ENCODE results near the gene GOLGA6L6.
"Not testable (repeated sequence)": the region's sequence is repeated elsewhere in the genome, so short reads cannot be mapped to it uniquely, and the experiment has no call there.

Gene GOLGA6L6

GRCh38 chr15:20541700-20542099 lies at the start of gene GOLGA6L6:
Gene GOLGA6L6, minus strand, starts transcription at chr15:20541800. Its CDS starts 91 bp downstream, at chr15:20541709.
- not testable (repeated sequence) for DNase-seq (ENCODE audit: low read depth, low spot score)

DNA sequence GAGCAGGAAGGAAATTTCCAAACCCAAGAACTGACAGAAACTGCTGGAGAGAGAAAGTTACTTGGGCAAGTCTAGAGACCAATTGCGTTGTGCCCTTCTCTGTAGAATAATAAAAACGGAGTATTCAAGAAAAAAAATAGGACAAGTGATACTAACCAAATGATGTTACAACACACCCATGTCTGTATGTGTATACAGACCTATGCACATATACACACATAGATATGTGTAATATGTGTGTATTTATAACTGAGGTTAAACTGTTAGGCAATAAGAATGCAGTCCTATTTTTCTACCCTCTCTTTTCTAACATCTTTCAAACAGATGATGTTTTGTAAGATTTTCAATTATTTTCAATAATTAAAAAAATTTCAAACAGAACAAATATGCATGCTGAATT lies 48.5 kb upstream of the GOLGA6L6 start:
- DNase-seq (ENCODE audit: low read depth, low spot score), result not testable (repeated sequence)

DNA sequence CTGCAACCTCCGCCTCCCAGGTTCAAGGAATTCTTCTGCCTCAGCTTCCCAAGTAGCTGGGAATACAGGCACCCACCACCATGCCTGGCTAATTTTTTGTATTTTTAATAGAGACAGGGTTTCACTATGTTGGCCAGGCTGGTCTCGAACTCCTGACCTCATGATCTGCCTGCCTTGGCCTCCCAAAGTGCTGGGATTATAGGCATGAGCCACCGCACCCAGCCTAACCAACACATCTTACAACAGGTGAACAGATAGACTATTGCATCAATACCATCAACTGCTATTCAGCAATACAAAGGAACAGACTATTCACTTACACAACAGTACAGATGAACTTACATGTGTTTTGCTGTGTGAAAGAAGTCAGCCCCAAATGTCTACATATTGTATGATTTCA lies 45.2 kb upstream of the GOLGA6L6 start:
- DNase-seq (ENCODE audit: low read depth, low spot score), result not testable (repeated sequence)

- not testable (repeated sequence) for DNase-seq (ENCODE audit: low read depth, low spot score)
Observed at GRCh38 chr15:20582726-20583115, 41.1 kb upstream of the GOLGA6L6 start.

DNA sequence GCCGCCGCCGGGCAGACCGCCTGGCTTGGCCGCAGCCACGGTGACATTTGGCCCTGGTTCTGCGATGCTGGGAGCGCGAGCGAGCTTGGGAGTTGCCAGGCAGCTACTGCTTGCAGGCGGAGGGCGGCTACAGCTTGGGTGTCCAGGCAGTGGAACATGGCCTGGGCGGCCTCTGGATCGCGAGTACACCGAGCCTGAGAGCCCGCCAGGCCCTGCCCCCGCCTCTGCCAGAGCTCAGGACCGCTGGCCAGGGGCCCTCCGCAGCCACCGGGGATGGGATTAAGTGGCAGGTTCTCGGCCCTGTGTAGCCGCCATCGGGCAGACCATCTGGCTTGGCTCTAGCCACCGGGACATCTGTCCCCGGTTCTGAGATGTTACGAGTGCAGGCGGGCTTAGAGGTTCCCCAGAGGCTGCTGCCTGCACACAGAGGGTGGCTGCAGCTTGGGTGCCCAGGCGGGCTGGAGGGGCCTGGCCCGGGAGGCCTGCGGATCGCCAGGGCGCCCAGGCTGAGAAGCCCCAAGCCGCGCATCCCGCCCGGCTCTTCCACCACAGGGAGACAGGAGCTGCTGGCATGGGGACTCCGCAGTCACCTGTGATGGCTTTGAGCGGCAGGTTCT lies 40.6 kb upstream of the GOLGA6L6 start:
- DNase-seq (ENCODE audit: low read depth, low spot score), result not testable (repeated sequence)

- DNase-seq (ENCODE audit: low read depth, low spot score), result not testable (repeated sequence)
Observed at GRCh38 chr15:20581261-20582108, 39.9 kb upstream of the GOLGA6L6 start.

DNA sequence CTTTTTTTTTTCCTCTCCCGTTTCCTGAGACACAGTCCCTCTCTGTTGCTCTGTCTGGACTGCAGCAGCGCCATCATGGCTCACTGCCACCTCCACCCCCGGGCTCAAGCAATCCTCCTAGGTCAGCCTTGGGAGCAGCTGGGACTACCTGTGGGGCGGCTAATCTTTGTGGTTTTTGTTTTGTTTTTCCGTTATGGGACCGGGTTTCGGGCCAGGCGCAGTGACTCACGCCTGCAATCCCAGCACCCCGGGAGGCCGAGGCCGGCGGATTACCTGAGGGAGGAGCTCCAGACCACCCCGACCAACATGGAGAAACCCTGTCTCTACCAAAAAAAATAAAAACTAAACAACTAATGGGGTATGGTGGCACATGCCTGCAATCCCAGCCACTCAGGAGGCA lies 38.1 kb upstream of the GOLGA6L6 start:
- DNase-seq (ENCODE audit: low read depth, low spot score), result not testable (repeated sequence)

DNA sequence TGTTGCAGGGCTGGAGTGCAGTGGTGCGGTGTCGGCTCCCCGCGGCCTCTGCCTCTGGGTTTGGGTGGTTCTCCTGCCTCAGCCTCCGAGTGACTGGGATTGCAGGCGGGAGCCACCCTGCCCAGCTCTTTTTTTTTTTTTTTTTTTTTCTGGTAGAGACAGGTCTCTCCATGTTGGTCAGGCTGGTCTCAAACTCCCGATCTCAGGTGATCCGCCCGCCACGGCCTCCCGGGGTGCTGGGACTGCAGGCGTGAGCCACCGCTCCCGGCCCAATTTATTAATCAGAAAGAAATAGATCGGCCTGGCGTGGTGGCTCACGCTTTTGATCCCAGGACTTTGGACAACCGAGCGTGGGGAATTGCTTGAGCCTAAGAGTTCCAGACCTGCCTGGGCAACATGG lies 9.7 kb upstream of the GOLGA6L6 start:
- not testable (repeated sequence) for DNase-seq (ENCODE audit: low read depth, low spot score)

GRCh38 chr15:20505926-20506658 lies 35.5 kb downstream of the GOLGA6L6 start:
- DNase-seq (ENCODE audit: low read depth, low spot score), result not testable (repeated sequence)

- DNase-seq (ENCODE audit: low read depth, low spot score), result not testable (repeated sequence)
Observed at GRCh38 chr15:20502839-20503238, 38.8 kb downstream of the GOLGA6L6 start.

DNA sequence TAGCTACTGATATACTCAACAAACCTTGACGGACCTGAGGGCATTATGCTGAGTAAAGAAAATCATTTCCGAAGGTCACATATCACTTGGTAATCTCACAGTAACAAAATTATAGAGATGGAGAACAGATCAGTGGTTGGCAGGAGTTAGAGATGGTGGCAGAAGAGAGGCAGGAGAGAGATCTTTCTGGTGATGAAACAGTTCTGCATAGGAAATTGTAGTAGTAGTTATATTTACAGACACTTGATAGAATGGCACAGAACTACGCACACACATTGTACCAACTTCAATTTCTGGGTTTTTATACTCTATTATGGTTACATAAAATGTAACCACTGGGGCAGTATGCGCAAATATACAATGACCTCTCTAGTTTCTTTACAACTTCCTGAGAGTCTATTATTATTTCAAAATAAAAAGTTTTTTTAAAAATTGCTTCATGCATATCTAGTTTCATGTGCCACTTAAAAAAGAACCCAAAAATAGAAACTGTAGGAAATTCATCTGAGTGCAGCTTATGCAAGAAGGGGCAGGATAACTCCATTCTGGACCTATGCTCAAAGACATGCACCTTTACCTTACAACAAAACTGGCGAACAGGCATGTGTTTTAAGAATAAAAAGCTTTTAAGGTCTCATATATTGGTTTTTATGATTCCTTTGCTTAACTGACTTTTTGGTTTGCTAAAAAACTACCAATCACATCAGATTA lies 39.9 kb downstream of the GOLGA6L6 start:
- DNase-seq (ENCODE audit: low read depth, low spot score), result not testable (repeated sequence)

DNA sequence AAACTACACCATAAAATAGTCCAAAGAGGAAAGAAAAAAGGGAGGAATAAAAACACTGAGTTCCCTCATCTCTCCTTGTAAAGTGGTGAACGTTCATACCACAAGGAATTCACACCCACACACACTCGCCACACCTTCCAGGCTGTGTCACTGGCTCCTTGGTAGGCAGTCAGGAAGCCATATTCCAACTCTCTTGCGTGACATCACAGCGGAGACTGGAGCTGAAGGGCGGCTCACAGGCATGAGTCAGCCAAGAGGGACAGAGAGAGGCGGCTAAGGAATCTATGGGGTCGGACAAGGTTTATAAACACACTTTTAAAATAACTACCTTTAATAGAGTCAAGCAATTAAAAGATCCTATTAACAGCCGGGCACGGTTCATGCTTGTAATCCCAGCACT lies 43.8 kb downstream of the GOLGA6L6 start:
- not testable (repeated sequence) for DNase-seq (ENCODE audit: low read depth, low spot score)

DNA sequence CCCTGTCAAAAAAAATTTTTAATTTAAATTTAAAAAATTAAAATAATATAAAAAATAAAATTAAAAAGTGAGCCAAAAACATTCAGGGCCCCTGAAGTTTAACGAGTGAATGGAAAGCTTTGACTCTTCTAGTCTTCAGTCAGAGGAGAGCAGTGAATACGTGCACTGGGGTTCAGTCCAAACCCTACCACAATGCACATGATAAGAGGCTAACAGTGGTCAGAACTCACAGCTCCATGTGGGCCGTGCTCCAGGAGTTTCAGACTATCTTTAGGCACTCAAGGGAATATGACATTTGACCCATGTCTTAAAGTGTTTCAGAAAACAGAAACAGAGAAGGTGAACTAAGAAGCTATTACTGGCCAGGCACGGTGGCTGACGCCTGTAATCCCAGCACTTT lies 48.6 kb downstream of the GOLGA6L6 start:
- not testable (repeated sequence) for DNase-seq (ENCODE audit: low read depth, low spot score)

DNA sequence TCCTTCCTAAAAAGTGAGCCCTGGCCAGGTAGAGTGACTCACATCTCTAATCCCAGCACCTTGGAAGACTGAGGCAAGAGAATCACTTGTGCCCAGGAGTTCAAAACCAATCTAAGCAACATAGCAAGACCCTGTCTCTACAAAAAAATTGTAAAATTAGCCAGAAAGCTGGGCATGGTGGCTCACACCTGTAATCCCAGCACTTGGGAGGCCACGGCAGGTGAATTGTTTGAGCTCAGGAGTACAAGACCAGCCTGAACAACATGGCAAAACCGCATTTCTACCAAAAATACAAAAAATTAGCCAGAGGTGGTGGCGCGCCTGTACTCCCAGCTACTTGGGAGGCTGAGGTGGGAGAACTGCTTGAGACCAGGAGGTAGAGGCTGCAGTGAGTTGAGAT lies 49.0 kb downstream of the GOLGA6L6 start:
- not testable (repeated sequence) for DNase-seq (ENCODE audit: low read depth, low spot score)

- not testable (repeated sequence) for DNase-seq (ENCODE audit: low read depth, low spot score)
Observed at GRCh38 chr15:20489320-20489719, 52.3 kb downstream of the GOLGA6L6 start.
